ENCODE results near the gene ANGPT4. TPM values are rescaled to one million over a fixed set of nuclear protein-coding genes. Genes with fewer than 3 reads are reported as not detected.

ANGPT4 gene
- polyA plus RNA-seq, 3 donors, result 0.07 to 0.14 TPM; not detected in 1

GRCh38 chr20:962683-963082 is 46.5 kb upstream of the ANGPT4 start:
- no peaks in the 10 kb centered on the region for H4K20me1 ChIP-seq (ENCODE audit: insufficient read depth, low read length)
- no peaks in the 10 kb centered on the region for H3K79me2 ChIP-seq (ENCODE audit: insufficient read depth, low read length)
- H3K4me2 ChIP-seq (replicated peaks; ENCODE audit: extremely low read depth, low read length, poor library complexity, severe bottlenecking), result no peak overlapping the region
- H3K27ac Mint-ChIP-seq, result no peak overlapping the region
- H3K4me1 Mint-ChIP-seq, result no peaks in the 10 kb centered on the region
- H3K9ac ChIP-seq (ENCODE audit: insufficient read depth, low read length, poor library complexity, severe bottlenecking), result no peak overlapping the region
- no peaks in the 10 kb centered on the region for H3K36me3 Mint-ChIP-seq
- intact Hi-C loops (cut with micrococcal nuclease), result no loop called here
- no peak for TF ChIP-seq CTCF (IDR thresholded peaks at IDR 0.05)
- H3K4me3 ChIP-seq (replicated peaks in 1 of 3; ENCODE audit: low read depth in 2 of 3, low read length in 3 of 3), result no peak overlapping the region
- H2AFZ ChIP-seq (ENCODE audit: insufficient read depth, low read depth, low read length, poor library complexity, severe bottlenecking), result no peak overlapping the region
- peaks cover 5 to 20% (median 9%) of the 10 kb centered on the region in 3 donors for H3K27me3 Mint-ChIP-seq (ENCODE audit: low read depth in 3 of 3)
- WGBS (ENCODE audit: insufficient coverage), result 100% methylated on average over 2 of the region's 8 CpGs
- no peaks in the 10 kb centered on the region for H3K9me3 ChIP-seq (replicated peaks in 1 of 2; ENCODE audit: control insufficient read depth in 1 of 2, insufficient read depth in 1 of 2, low read length in 2 of 2)
- no peak overlapping the region for H3K4me3 Mint-ChIP-seq
- DNase-seq, result no peak
- H3K4me1 ChIP-seq (ENCODE audit: control insufficient read depth in 1 of 2, insufficient read depth in 2 of 2, low read length in 2 of 2), result no peaks in the 10 kb centered on the region
- no peaks in the 10 kb centered on the region for H3K36me3 ChIP-seq (replicated peaks in 1 of 2; ENCODE audit: control insufficient read depth in 1 of 2, insufficient read depth in 2 of 2, low read length in 2 of 2)
- H3K27me3 ChIP-seq (ENCODE audit: control insufficient read depth in 2 of 2, insufficient read depth in 2 of 2, low read length in 2 of 2), result no peaks in the 10 kb centered on the region
- H3K9me3 Mint-ChIP-seq, result no peaks in the 10 kb centered on the region
- no peak overlapping the region for H3K27ac ChIP-seq (ENCODE audit: low read depth in 1 of 2, low read length in 2 of 2)

DNA sequence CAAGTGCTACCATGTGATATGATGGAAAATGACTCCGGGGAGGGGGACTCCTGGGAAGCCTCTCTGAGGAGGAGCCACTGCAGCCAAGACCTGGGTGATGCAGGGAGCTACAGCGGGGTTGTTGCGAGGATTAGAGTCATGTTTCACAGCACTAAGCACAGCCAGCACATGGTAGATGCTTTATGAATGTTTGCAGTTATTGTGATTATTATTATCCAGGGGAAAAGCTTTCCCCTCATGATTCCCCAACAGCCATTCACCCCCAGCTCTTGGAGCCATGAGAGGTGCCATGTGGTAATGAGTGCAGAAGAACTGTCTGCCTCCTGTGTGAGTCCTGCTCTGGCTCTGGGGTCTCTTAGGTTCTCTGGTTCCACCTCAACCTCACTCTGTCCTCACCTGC is 46.1 kb upstream of the ANGPT4 start:
- Histone ChIP-seq H3K79me2 (ENCODE audit: insufficient read depth, low read length) (no peaks in the 10 kb centered on the region), H3K4me2 (replicated peaks; ENCODE audit: extremely low read depth, low read length, poor library complexity, severe bottlenecking) (no peak overlapping the region), H3K9me3 (replicated peaks in 1 of 2; ENCODE audit: control insufficient read depth in 1 of 2, insufficient read depth in 1 of 2, low read length in 2 of 2) (no peaks in the 10 kb centered on the region), H3K9ac (ENCODE audit: insufficient read depth, low read length, poor library complexity, severe bottlenecking) (no peak overlapping the region), H3K36me3 (replicated peaks in 1 of 2; ENCODE audit: control insufficient read depth in 1 of 2, insufficient read depth in 2 of 2, low read length in 2 of 2) (no peaks in the 10 kb centered on the region), H3K27ac (ENCODE audit: low read depth in 1 of 2, low read length in 2 of 2) (no peak overlapping the region), H3K4me3 (replicated peaks in 1 of 3; ENCODE audit: low read depth in 2 of 3, low read length in 3 of 3) (no peak overlapping the region), H3K27me3 (ENCODE audit: control insufficient read depth in 2 of 2, insufficient read depth in 2 of 2, low read length in 2 of 2) (no peaks in the 10 kb centered on the region), H2AFZ (ENCODE audit: insufficient read depth, low read depth, low read length, poor library complexity, severe bottlenecking) (no peak overlapping the region), H4K20me1 (ENCODE audit: insufficient read depth, low read length) (no peaks in the 10 kb centered on the region), H3K4me1 (ENCODE audit: control insufficient read depth in 1 of 2, insufficient read depth in 2 of 2, low read length in 2 of 2) (no peaks in the 10 kb centered on the region)
- no peak for TF ChIP-seq CTCF (IDR thresholded peaks at IDR 0.05)
- H3K27ac Mint-ChIP-seq, result no peak overlapping the region
- H3K9me3 Mint-ChIP-seq, result no peaks in the 10 kb centered on the region
- 78% methylated on average over 2 of the region's 3 CpGs for WGBS (ENCODE audit: insufficient coverage)
- no peak overlapping the region for H3K4me3 Mint-ChIP-seq
- H3K27me3 Mint-ChIP-seq (ENCODE audit: low read depth in 3 of 3), result peaks cover 7 to 22% (median 9%) of the 10 kb centered on the region in 3 donors
- no peaks in the 10 kb centered on the region for H3K4me1 Mint-ChIP-seq
- intact Hi-C loops (cut with micrococcal nuclease), result no loop called here
- DNase-seq, result no peak
- H3K36me3 Mint-ChIP-seq, result no peaks in the 10 kb centered on the region
